GM18858 (cell line): ENCODE data around the gene GALNT10.

Source experiments
- ATAC-seq: cut with Tn5 transposase; IDR thresholded peaks from one replicate; pipeline ENCODE4 v1.9.1; 2021; ENCODE audit not compliant: unreplicated experiment

The GALNT10 gene

GRCh38 chr5:154230526-154230925 is 40.0 kb downstream of the GALNT10 start:
- ATAC-seq = no peak

GRCh38 chr5:154234551-154234950 is 44.0 kb downstream of the GALNT10 start:
- ATAC-seq = no peak

DNA sequence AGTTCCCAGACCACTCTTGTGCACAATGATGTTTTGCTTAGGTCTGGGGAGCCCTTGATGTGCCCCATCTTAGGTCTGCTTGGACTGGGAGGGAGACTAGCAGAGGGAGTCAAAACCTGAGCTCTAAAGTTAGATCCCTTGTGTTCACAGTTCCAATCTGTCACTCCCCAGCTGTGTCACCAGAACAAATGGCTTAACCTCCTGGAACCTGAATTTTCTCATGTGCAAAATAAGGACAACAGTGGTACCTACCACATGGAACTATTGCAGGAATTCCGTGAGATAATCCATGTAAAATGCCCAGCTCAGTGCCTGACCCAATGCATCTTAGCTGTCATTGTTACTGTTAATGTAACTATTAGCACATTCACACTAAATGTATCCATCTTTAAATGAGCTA is 45.5 kb downstream of the GALNT10 start:
- no peak for ATAC-seq

- no peak for ATAC-seq
These were observed 46.2 kb downstream of the GALNT10 start for GRCh38 chr5:154236536-154237375.

DNA sequence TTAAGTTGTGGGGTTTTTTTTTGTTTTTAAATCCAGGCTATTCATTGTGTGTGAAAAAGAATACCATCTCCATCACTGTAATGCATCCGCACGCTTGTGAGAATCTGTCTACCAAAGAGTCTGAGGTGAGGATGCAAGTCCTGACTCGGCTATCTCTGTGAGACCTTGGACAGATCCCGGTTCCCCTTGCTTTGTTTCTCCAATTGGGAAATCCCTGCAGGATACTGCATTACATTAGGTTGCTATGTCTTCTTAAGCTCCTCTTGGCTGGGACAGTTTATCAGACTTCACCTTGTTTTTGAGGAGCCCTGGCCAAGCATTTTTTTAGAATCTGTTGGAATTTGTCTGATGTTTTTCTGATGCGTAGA is 46.8 kb downstream of the GALNT10 start:
- no peak for ATAC-seq

GRCh38 chr5:154237946-154238345 is 47.4 kb downstream of the GALNT10 start:
- ATAC-seq = no peak

DNA sequence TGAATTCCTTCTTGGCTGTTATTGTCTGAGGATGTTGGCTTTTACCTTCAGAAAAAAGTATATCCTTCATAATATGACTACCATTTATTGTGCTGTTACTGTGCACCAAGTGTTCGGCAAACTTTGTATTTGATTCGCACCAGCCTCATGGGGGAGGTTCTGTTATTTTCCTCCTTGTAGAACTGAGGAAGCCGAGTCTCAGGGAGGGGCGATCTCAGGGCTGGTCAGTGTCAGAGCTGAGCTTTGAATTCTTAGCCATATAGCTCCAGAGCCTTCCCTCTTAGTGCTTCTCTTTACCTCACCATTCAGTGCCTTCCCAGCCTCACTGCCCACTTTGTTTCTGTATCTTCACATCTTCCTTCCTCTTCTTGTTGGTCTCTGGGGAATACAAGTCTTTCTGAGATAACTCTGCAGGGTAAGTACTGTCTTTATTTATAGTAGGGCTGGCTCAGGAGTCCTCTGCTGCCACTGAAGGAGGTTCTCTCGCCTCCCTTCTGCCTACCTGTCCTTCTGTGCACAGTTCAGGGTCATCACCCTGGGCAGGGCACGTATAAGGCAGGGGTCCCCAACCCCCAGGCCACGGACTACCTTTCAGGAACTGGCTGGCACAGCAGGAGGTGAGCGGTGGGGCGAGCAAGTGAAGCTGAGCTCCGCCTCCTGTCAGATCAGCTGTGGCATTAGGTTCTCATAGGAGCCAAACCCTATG is 48.4 kb downstream of the GALNT10 start:
- peak; percentile 55 for ATAC-seq

- no peak for ATAC-seq
These were observed 50.1 kb downstream of the GALNT10 start for GRCh38 chr5:154240595-154240994.

- no peak for ATAC-seq
These were observed 50.5 kb downstream of the GALNT10 start for GRCh38 chr5:154241021-154241420.

- no peak for ATAC-seq
These were observed 51.9 kb downstream of the GALNT10 start for GRCh38 chr5:154242442-154242841.

DNA sequence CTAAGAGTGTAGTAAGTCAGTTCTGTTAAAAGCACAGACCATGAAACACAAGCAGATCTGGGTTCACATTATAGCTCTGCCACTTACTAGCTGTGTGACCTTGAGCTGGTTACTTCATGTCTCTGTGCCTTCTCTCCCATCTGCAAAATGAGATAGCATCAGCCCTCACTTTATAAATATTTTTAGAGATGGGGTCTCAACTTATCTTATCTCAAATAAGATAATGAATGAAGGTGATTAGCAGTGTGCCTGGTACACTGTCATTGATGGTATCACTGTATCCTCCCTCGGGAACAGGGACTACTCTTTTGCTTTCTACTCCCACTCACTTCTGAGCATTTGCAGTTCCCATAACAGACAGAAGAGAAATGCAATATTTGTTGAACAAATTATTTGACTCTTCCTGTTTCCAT is 52.4 kb downstream of the GALNT10 start:
- peak; percentile 64 for ATAC-seq

DNA sequence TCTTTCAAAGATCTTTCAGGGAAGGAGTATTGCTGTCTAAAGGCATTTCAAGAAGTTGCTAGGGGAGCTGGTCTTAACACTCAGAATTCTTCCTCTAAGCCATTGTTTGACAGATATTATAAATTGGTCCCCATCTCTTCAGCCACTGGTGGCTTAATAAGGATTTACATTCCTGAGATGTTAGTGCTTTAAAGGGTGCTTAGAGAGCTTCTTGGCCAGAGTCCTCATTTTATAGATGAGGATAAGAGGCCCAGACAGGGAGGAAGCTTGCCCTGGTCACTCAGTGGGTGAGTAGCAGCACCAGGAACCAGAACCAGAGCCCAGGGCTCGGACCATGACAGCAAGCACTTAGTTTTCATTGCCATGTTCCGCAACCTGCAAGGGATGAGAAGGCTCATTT is 53.2 kb downstream of the GALNT10 start:
- ATAC-seq = no peak

- no peak for ATAC-seq
These were observed 53.9 kb downstream of the GALNT10 start for GRCh38 chr5:154244476-154244875.

DNA sequence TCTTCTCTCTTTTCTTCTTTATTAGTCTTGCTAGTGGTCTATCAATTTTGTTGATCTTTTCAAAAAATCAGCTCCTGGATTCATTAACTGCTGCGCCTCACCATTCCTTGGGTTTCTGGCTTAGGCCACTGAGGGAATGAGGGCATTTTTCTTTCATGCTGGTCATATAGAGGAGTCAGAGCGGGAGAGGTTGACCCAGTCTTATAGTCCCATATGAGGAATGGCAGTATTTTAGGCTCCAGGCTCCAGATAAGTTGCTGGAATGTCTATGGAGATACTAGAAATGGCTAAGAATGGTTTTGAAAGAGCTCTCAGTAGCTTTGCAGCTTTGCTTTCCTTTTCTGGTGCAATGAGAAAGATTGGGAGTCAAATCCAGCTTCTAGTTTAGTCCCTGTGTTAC is 58.2 kb downstream of the GALNT10 start:
- ATAC-seq = no peak

DNA sequence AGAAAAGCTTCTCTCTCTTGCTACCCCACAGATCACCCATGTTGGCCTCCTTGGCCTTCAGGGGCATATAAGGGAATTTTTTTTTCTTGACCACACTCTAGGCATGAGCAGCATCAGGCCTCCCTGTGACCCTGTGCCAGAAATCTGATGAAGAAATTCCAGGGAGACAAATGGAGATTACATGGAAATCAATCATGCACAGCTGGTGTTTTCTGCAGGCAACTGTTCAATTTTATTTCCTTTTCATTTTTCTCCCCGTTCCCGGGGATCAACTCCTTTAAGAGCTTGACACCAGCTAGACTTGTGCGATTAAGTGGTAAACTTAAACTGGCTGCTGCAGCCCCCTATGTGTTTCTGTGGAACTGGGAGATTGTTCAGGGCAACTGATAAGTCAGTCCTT is 59.3 kb downstream of the GALNT10 start:
- ATAC-seq = no peak

DNA sequence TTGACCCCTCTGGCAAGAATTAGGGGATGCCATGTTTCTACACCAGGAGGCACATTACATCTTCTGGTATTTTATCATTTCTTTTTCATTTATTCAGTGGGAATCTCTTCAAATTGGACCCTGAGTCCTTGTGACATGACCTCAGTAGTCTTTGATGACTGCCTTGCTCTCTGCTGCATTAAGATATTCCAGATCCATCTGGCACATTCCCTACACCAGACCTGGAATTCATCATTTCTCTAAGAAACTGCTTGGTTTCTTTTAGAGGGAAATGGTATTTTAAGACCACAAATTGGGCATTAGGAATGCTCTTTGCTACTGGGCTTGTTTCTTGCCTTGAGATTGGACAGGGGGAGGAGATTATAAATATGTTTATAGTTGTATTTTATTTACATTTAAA is 61.0 kb downstream of the GALNT10 start:
- no peak for ATAC-seq

DNA sequence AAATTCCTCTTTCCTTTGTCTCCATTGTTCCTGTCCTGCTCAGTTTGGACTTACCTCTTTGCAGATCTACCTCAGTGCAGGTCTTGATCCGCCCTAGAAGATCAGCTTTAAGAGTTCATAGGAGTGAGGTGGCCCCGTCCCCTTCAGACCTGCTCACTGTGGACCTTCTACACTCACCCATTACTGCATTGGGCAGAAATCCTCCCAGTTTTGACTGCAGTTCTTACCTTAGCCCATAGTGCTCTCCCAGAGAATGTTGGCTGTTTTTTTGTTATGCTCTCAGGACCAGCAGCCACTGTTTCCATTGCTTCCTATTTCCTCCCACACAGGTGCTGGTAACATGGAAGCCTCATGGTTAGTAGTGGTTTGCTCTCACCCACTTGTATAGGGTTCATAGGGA is 63.3 kb downstream of the GALNT10 start:
- ATAC-seq = no peak

DNA sequence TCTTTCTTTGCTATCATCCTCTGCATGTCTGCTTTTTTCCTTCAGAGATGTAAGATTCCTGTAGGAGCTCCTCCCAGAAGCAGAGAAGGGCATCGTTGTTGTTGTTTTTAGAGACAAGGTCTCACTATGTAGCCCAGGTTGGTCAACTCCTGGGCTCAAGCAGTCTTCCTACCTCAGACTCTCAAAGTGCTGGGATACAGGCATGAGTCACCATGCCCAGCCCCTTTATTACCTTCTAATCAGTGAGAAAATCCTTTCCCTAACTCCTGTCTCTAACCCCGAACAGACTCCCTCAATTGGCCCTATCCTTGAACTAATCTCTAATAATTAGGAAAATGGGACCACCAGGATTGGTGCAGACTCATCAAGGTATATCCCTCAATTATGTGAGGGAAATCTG is 64.4 kb downstream of the GALNT10 start:
- no peak for ATAC-seq

DNA sequence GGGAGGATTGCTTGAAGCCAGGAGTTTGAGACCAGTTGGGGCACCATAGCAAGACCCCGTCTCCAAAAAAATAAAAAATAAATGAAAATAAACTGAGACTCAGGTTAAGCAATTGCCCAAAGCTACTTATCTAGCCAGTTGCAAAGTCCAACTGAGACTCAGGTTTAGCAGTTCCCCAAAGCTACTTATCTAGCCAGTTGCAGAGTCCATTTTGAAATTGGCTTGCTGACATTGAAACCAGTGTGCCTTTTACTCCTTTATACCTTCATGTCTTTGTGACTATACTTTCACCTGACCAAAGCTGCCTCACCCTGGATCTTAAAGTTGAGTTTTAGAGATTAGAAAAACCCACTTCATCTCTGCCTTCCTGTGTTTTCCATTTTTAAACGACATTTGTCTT is 66.5 kb downstream of the GALNT10 start:
- no peak for ATAC-seq

GRCh38 chr5:154258531-154259217 is 68.1 kb downstream of the GALNT10 start:
- ATAC-seq = no peak

DNA sequence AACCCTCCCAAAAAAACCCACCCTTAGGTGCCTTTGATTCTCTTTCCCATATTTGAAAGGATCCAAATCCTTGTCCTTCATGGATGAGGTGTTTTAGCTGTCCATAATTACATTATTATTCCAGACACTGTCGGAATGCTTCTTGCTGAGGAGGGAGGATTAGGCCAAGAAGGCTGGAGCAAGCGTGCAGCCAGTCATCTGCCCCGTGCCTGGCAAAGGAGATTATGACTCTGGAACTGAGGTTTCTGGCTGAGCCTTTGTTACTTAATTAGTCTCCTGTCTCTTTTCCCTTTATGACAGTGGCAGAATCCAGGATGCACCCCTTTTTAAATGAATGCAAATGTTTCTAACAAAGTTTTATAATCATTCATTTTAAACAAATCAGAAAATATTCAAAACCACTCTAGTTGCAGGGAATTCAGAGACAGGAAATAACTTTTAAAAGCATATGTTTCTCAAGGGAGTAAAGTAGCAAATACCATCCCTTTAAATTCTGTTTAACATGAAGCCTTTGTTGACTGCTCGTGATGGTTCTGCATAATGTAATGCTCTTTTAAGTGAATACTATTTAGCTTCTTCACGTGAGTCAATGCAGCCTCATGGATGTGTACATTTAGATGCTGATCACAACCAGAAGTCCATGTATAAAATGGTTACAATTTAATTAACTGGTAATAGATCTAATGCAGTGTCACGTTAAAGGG is 69.8 kb downstream of the GALNT10 start:
- ATAC-seq = no peak
